GM21529 (cell line): ENCODE results near the gene NPSR1.
A peak's percentile ranks its signal among the peaks of the same experiment; 100 is the strongest.

Source experiments
- ATAC-seq: cut with Tn5 transposase; IDR thresholded peaks from one replicate; pipeline ENCODE4 v1.9.1; 2021; ENCODE audit not compliant: unreplicated experiment

Gene NPSR1

DNA sequence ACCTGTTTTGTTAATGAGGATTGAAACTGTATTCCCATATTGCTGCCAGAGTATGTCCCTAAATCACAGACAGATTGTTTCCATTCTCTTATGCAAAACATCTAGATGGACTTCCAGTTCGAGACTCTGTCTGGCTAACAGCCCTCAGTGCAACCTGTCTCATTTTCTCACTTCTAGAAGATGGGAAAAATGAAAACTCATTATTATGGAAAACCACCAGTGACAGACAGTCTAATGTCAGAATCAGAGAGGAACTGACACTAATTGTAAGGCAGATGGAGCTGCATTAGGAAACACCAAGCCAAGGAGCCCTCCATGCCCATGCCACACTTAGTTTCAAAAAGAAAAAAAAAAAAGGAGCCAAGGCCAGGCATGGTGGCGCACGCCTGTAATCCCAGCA, 61.6 kb downstream of the NPSR1 start:
- no peak for ATAC-seq

- no peak for ATAC-seq
Measured at GRCh38 chr7:34720289-34720688, 62.3 kb downstream of the NPSR1 start.

GRCh38 chr7:34723338-34723737, 65.3 kb downstream of the NPSR1 start:
- no peak for ATAC-seq

DNA sequence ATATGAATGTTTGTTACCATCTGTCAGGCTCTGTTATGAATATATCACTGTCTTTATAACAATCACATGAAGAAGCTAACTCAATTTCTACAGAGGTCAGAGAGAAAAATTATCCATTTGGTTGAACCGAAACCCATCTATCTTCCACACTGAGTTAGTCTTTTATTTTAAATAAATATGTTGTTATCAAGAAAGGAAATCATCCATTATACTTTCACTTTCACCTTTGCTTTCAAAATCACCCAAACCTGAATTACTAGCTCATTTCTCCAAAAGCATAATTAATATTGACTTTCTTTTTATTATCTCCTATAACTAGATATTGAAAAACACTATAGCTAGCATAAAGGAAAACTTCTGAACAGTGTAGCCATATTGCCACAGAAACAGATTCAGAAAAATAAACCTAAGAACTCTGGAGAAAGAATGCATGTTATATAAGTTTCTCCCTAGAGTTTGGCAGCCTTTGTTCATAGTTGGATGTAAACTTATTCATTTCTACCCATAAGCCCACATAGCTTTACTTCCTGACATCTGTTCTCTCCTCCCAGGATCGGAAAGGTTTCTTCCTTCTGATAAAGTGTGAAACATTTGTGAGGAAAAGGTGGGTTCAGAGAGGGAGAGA, 66.0 kb downstream of the NPSR1 start:
- no peak for ATAC-seq

DNA sequence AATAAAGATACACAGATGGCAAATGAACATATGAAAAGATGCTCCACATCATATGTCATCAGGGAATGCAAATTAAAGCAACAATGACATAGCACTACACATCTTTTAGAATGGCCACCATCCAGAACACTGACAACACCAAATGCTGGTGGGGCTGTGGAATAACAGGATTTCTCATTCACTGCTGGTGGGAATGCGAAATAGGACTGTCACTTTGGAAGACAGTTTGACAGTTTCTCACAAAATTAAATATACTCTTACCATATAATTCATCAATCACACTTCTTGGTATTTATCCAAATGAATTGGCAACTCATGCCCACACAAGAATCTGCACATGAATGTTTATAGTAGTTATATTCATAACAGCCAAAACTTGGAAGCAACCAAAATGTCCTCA, 68.2 kb downstream of the NPSR1 start:
- ATAC-seq = no peak

GRCh38 chr7:34727464-34727995, 69.5 kb downstream of the NPSR1 start:
- ATAC-seq = no peak

DNA sequence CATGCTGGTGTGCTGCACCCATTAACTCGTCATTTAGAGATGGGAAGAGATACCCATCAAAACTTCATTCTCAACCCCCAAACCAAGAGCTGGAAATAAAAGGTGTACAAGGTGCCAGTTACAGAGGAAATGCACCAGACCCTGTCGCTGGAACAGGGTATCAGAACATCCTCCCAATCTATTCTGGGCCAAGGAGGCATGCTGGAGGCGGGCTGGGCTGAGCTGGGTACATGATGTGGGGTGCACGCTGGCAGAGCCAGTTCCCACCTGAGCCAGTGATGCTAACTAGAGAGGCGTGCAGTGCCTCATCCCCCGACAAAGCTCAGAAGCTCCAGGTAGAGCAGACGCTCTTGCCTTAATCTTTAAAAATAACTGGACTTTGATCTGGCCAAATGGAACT, 70.1 kb downstream of the NPSR1 start:
- ATAC-seq = no peak

DNA sequence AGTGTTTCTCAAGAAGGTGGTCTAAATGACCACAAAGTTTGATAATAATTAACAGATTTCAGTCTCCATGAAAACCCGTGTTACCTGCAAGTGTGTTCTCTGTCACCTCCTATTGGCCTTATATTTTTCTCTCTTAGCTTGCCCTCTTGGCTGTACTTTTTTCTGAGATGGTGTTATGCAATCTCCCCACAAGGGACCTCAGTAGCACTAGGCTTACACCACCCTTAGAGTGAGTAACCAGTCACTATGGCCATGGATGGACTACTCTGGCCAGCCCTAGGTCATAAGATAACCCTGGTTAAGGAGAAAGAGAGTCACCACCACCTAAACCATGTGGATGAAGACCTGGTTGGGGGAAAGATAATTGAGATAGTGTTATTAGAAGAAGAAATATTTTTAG, 76.8 kb downstream of the NPSR1 start:
- ATAC-seq = no peak

GRCh38 chr7:34735526-34735925, 77.5 kb downstream of the NPSR1 start:
- ATAC-seq = no peak

GRCh38 chr7:34739651-34740300, 81.8 kb downstream of the NPSR1 start:
- no peak for ATAC-seq

GRCh38 chr7:34740840-34741239, 82.8 kb downstream of the NPSR1 start:
- no peak for ATAC-seq

- no peak for ATAC-seq
Measured at GRCh38 chr7:34747176-34747781, 89.3 kb downstream of the NPSR1 start.

- ATAC-seq = no peak
Measured at GRCh38 chr7:34747867-34748727, 90.1 kb downstream of the NPSR1 start.

- ATAC-seq = no peak
Measured at GRCh38 chr7:34748728-34749089, 90.7 kb downstream of the NPSR1 start.

DNA sequence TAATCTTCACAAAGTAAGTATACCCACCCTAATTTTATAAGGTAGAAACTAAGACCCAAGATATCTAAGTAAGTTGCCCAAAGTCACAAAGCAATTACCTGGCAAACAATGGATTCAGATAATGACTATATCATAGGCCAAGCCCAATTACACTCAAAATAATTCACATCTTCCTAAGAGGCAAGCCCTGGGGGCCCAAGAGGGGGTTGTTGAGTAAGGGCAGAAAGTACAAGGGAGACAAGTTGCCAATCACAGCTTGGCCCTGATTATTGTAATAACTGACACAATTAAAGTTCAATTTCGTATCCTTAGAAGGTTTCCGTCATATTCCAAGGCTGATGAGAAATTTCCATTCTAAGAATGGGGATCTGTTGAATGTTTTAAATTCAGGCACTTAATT, 91.4 kb downstream of the NPSR1 start:
- ATAC-seq = no peak

DNA sequence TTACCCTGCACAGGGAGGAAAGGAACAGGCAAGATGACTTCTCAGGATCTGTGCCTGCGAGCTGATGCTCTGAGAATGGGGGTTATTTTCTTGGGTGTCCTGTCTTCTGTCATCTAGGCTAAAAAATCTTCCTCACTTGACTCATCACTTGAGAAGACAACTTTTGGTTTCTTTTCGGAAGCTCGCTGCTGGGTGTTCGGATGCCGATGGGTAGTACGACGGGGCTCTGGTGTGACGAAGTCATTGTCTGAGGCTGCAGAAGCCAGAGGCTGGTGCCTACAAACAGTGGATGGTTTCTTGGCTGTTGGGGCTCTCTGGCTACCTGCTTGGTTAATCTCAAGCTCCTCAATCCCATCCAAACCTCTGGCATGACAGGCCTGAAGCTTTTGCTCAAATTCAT, 92.2 kb downstream of the NPSR1 start:
- no peak for ATAC-seq

- ATAC-seq = no peak
Measured at GRCh38 chr7:34750636-34751035, 92.6 kb downstream of the NPSR1 start.

GRCh38 chr7:34751725-34752643, 94.0 kb downstream of the NPSR1 start:
- ATAC-seq = no peak

GRCh38 chr7:34752929-34753328, 94.9 kb downstream of the NPSR1 start:
- peak; percentile 41 for ATAC-seq

- ATAC-seq = no peak
Measured at GRCh38 chr7:34755008-34755407, 97.0 kb downstream of the NPSR1 start.
